ENCODE measurements around the gene EPB41.
"Not testable (repeated sequence)": the region's sequence is repeated elsewhere in the genome, so short reads cannot be mapped to it uniquely, and the experiment has no call there.

The EPB41 gene

GRCh38 chr1:29077155-29077554, 162.8 kb downstream of the EPB41 start:
- in situ Hi-C loops (cut with HindIII; ENCODE audit: low pct_ligation_motif_present, low pct_unique_long_range_greater_than_20kb, low sequenced_read_pairs), result no loop called here
- no peak for DNase-seq

GRCh38 chr1:29079916-29080629, 165.7 kb downstream of the EPB41 start:
- DNase-seq; in situ Hi-C loops (cut with HindIII; ENCODE audit: low pct_ligation_motif_present, low pct_unique_long_range_greater_than_20kb, low sequenced_read_pairs): not testable (repeated sequence)

GRCh38 chr1:29081201-29081600, 166.8 kb downstream of the EPB41 start:
- DNase-seq, result no peak
- in situ Hi-C loops (cut with HindIII; ENCODE audit: low pct_ligation_motif_present, low pct_unique_long_range_greater_than_20kb, low sequenced_read_pairs), result no loop called here

- no peak for DNase-seq
- in situ Hi-C loops (cut with HindIII; ENCODE audit: low pct_ligation_motif_present, low pct_unique_long_range_greater_than_20kb, low sequenced_read_pairs), result no loop called here
Observed at GRCh38 chr1:29082519-29082918, 168.2 kb downstream of the EPB41 start.

- DNase-seq, result no peak
- in situ Hi-C loops (cut with HindIII; ENCODE audit: low pct_ligation_motif_present, low pct_unique_long_range_greater_than_20kb, low sequenced_read_pairs), result no loop called here
Observed at GRCh38 chr1:29083317-29084195, 169.2 kb downstream of the EPB41 start.

GRCh38 chr1:29084196-29084521, 169.8 kb downstream of the EPB41 start:
- no peak for DNase-seq
- in situ Hi-C loops (cut with HindIII; ENCODE audit: low pct_ligation_motif_present, low pct_unique_long_range_greater_than_20kb, low sequenced_read_pairs), result no loop called here

- in situ Hi-C loops (cut with HindIII; ENCODE audit: low pct_ligation_motif_present, low pct_unique_long_range_greater_than_20kb, low sequenced_read_pairs), result no loop called here
- DNase-seq, result no peak
Observed at GRCh38 chr1:29090937-29091618, 176.7 kb downstream of the EPB41 start.

GRCh38 chr1:29092704-29093103, 178.3 kb downstream of the EPB41 start:
- in situ Hi-C loops (cut with HindIII; ENCODE audit: low pct_ligation_motif_present, low pct_unique_long_range_greater_than_20kb, low sequenced_read_pairs); DNase-seq: not testable (repeated sequence)

- in situ Hi-C loops (cut with HindIII; ENCODE audit: low pct_ligation_motif_present, low pct_unique_long_range_greater_than_20kb, low sequenced_read_pairs), result no loop called here
- DNase-seq, result no peak
Observed at GRCh38 chr1:29094433-29094832, 180.1 kb downstream of the EPB41 start.

GRCh38 chr1:29094954-29095353, 180.6 kb downstream of the EPB41 start:
- in situ Hi-C loops (cut with HindIII; ENCODE audit: low pct_ligation_motif_present, low pct_unique_long_range_greater_than_20kb, low sequenced_read_pairs), result no loop called here
- no peak for DNase-seq

GRCh38 chr1:29096231-29096886, 182.0 kb downstream of the EPB41 start:
- no peak for DNase-seq

GRCh38 chr1:29099286-29099685, 184.9 kb downstream of the EPB41 start:
- in situ Hi-C loops (cut with HindIII; ENCODE audit: low pct_ligation_motif_present, low pct_unique_long_range_greater_than_20kb, low sequenced_read_pairs), result no loop called here
- no peak for DNase-seq

More at GRCh38 chr1:29096231-29096886, 182.0 kb downstream of the EPB41 start:
- in situ Hi-C loops (cut with HindIII; ENCODE audit: low pct_ligation_motif_present, low pct_unique_long_range_greater_than_20kb, low sequenced_read_pairs), result no loop called here

- in situ Hi-C loops (cut with HindIII; ENCODE audit: low pct_ligation_motif_present, low pct_unique_long_range_greater_than_20kb, low sequenced_read_pairs), result no loop called here
- no peak for DNase-seq
Observed at GRCh38 chr1:29100487-29100886, 186.1 kb downstream of the EPB41 start.

- DNase-seq, result no peak
- in situ Hi-C loops (cut with HindIII; ENCODE audit: low pct_ligation_motif_present, low pct_unique_long_range_greater_than_20kb, low sequenced_read_pairs), result no loop called here
Observed at GRCh38 chr1:29105822-29106221, 191.5 kb downstream of the EPB41 start.

- in situ Hi-C loops (cut with HindIII; ENCODE audit: low pct_ligation_motif_present, low pct_unique_long_range_greater_than_20kb, low sequenced_read_pairs); DNase-seq: not testable (repeated sequence)
Observed at GRCh38 chr1:29108041-29108440, 193.7 kb downstream of the EPB41 start.

- in situ Hi-C loops (cut with HindIII; ENCODE audit: low pct_ligation_motif_present, low pct_unique_long_range_greater_than_20kb, low sequenced_read_pairs), result no loop called here
- no peak for DNase-seq
Observed at GRCh38 chr1:29112705-29113412, 198.5 kb downstream of the EPB41 start.

- in situ Hi-C loops (cut with HindIII; ENCODE audit: low pct_ligation_motif_present, low pct_unique_long_range_greater_than_20kb, low sequenced_read_pairs), result no loop called here
- DNase-seq, result no peak
Observed at GRCh38 chr1:29113413-29114117, 199.2 kb downstream of the EPB41 start.

GRCh38 chr1:29114654-29115053, 200.3 kb downstream of the EPB41 start:
- in situ Hi-C loops (cut with HindIII; ENCODE audit: low pct_ligation_motif_present, low pct_unique_long_range_greater_than_20kb, low sequenced_read_pairs), result no loop called here
- no peak for DNase-seq

Measured in ACHN (cell line).